ENCODE results near the gene WDR48. TPM values are rescaled to one million over a fixed set of nuclear protein-coding genes. Genes with fewer than 3 reads are reported as not detected.

WDR48 gene
- total RNA-seq, 3 donors from 2014 or later = 26.2 to 31.3 (median 29.8) TPM

DNA sequence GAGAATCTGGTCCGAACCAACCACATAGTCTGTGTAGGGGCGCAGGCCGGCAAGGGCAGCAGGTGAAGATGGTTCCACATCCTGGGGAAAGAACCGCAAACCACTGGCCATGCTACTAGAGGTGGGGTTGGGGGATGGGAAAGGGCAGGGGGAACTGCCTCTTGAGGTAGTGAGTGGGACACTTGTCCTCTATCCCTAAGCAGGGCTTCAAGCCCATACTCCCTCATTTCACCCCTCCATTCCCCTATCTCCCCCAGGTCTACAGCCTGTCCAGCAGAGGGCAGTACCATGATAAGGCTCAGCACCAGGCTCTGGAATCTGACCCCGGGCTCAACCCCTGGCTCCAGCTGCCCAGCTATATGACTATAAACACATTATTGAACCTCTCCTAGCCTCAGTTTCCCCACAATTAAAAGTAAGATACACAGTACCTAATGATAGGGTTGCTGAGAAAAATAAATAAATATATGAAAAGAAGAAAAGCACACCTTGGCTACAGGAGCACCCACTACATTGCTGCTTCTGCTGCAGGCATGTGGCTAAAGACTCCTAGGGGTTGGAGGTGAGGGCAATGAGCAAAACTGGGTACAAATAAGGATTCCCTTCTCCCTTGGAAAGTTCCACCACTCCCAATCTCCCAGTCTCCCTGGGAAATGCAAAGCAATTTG is 49.3 kb downstream of the WDR48 start:
- peaks cover 29% of the 10 kb centered on the region for H3K4me1 Mint-ChIP-seq (ENCODE audit: low read depth)
- H3K36me3 Mint-ChIP-seq (ENCODE audit: insufficient read depth) = peaks cover 5% of the 10 kb centered on the region

DNA sequence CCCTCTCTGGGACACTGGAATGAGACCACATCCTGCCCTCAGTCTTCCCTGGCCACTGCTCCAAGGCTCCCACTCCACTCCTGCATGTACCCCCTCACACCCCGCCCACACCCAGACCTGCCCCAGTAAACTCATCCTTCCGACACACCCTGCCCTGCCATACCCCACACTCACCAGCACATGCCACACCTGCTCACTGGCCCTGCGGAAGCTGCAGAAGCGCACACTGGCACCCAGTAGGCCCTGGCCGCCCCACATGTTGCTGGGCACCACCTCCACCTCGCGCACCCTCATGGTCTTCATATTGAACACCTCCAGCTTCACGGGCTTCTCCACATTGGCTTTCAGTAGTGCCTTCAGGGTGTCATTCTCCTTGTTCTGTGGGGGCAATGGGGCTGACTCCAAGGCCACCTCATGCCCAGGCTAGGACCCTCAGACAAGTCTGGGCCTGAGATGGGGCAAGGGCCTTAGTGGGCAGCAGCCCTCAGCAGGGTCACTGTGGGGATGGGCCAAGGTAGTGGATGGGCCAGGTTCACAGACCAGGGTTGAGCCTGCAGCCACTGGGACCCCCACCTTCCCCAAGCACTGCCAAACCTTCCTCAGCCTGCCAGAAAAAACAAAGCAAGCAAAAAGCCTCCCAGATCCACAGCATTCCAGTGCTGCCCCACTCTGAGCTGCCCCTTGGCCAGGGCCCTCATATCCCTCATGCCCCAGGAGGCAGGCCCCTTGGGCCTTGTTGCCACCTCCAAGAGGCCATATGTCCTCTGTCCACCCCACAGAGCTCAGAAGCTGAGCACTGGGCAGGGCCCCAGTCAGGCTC is 50.9 kb downstream of the WDR48 start:
- no peak for DNase-seq
- Mint-ChIP-seq H3K4me3 (no peak overlapping the region), H3K4me1 (ENCODE audit: low read depth) (peaks cover 38% of the 10 kb centered on the region), H3K9me3 (no peaks in the 10 kb centered on the region), H3K27me3 (ENCODE audit: low read depth) (no peaks in the 10 kb centered on the region), H3K36me3 (ENCODE audit: insufficient read depth) (no peaks in the 10 kb centered on the region)
- ATAC-seq = no peak

More for the DNA sequence above, 49.3 kb downstream of the WDR48 start:
- Mint-ChIP-seq H3K27me3 (ENCODE audit: low read depth) (no peaks in the 10 kb centered on the region), H3K4me3 (no peak overlapping the region), H3K9me3 (no peaks in the 10 kb centered on the region)
- ATAC-seq = peak; percentile 77
- peak; percentile 45 for DNase-seq

DNA sequence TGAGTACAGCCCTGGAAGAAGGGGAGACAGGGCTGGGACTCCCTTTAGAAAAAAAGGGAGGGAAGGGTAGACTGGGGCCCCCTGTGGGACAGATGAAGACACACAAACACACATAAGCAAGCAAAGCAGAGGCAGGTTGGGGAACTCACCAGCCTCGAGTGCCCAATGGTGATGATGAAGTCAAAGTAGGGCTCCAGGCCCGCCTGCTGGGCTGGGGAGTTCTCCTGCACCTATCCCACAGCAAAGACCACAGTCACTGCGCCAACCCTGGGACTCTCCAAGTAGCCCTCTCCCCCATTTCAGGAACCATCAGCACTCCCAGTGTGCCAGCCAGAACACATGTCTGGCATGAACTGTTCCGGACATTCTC is 51.5 kb downstream of the WDR48 start:
- no peaks in the 10 kb centered on the region for H3K36me3 Mint-ChIP-seq (ENCODE audit: insufficient read depth)
- H3K9me3 Mint-ChIP-seq = no peaks in the 10 kb centered on the region
- DNase-seq (no peak), ATAC-seq (no peak)
- peaks cover 44% of the 10 kb centered on the region for H3K4me1 Mint-ChIP-seq (ENCODE audit: low read depth)
- H3K4me3 Mint-ChIP-seq = no peak overlapping the region
- H3K27me3 Mint-ChIP-seq (ENCODE audit: low read depth) = no peaks in the 10 kb centered on the region

DNA sequence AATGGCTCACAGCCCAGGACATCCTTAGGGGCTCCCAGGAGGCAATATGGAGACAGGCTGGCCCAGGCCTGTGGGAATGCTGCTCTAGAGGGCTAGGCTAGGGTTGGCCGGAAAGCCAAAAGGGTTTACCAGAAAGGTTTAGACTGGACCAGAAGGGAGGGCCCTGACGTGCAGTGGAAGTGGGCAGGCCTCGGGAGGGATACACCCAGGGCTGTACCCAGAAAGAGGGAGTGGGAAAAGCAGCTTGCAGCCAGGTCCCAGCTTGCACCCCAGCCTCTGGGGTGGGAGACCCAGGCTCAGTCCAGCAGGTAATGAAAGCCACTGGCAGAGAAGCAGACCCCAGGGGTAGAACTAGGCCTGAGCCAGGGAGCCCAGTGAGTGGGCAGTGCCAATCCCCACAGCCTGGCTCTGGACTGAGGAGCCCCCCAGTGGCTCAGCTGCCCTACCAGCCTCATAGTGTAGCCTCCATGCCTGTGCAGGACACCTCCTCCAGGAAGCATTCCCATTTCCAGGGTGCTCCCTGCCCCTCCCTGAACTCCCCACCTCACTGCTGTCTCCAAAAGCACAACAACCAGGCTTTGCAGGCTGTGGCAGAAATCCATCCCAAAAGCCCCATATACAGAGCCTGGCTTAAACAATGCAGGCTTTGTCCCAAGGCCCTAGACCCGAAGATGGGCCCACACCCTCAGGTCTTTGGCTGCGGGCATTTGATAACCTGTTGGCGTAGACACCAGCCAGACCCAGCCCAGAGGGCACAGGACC is 52.2 kb downstream of the WDR48 start:
- H3K9me3 Mint-ChIP-seq = no peaks in the 10 kb centered on the region
- peaks cover 51% of the 10 kb centered on the region for H3K4me1 Mint-ChIP-seq (ENCODE audit: low read depth)
- ATAC-seq (no peak), DNase-seq (no peak)
- H3K36me3 Mint-ChIP-seq (ENCODE audit: insufficient read depth) = no peaks in the 10 kb centered on the region
- no peaks in the 10 kb centered on the region for H3K27me3 Mint-ChIP-seq (ENCODE audit: low read depth)
- H3K4me3 Mint-ChIP-seq = no peak overlapping the region

DNA sequence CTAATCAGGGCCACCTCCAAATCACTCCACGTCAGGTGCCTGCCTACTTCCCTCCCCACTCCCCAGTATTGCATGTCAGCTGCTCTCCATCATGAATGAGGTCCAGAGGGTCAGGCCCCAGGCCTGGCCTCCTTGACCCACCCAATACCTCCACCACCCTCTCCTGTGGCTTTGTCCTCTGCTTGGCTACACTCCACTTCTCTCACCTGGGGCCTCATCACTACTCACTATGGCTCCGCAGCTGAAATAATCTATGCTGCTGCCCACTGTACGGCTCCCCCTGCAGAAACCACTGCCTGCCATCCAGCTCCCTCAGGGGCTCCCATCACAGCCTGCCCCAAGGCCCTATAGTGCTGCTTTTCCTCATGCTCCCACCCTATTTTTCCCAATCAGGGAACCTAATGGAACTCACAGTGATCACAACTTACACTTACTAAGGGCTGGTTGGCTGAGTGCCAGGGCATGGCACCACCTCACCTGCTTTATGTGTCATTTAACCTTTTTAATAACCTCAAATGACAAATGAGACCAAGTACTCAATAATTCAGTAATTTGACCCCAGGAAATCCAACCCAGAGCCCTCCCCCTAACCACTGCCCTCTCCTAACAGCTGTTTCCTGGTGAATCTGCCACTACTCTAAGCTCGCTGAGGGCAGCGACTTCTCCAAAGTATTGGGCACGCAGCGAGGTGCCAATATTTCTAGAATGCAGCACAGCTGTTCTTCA is 53.3 kb downstream of the WDR48 start:
- peak; percentile 56 for DNase-seq
- Mint-ChIP-seq H3K9me3 (no peaks in the 10 kb centered on the region), H3K27me3 (ENCODE audit: low read depth) (no peaks in the 10 kb centered on the region), H3K36me3 (ENCODE audit: insufficient read depth) (peaks cover 2% of the 10 kb centered on the region), H3K4me3 (peak overlapping the region; percentile 88), H3K4me1 (ENCODE audit: low read depth) (peaks cover 55% of the 10 kb centered on the region)
- ATAC-seq = no peak

DNA sequence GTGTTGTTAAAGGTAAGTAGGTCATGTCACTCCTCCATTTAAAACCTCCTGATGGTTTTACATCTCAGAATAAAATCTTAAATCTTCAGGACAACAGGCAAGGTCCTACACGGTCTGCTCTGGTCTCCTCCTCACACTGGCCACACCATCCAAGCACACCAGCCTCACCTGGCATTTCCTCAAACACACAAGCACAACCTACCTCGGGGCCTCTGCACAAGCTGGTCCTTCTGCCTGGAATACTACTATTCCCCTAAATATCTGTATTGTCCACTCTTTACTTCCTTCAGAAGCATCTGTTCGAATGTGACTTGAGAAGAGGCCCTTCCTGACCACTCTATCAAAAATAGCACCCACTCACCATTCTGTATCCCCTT is 53.9 kb downstream of the WDR48 start:
- H3K4me3 Mint-ChIP-seq = peak overlapping the region; percentile 88
- H3K9me3 Mint-ChIP-seq = no peaks in the 10 kb centered on the region
- H3K4me1 Mint-ChIP-seq (ENCODE audit: low read depth) = peaks cover 55% of the 10 kb centered on the region

DNA sequence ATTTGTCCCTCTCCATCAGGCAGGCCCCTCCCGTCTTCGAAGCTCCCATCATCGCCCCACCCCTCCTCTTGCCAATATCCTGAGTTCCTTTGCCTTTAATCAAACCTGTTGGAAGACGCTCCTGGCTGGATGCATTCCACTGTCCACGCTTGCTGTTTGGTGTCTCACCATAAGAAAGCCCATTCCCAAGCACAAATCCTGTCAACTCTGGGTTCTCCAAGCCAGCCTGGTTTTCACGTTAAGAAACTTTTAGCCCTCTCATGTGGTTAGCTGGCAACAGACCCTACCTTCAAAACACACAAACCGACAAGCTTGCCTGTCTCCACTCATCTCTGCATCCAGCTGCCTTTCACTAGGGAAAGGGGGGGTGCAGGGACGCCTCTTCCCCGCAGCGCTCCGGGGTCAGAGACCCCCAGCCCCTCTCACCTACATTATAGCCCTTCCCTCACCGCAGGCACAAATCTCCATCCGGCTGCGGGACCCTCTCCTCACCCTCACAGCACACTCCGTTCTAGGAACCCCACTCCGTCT is 54.5 kb downstream of the WDR48 start:
- Mint-ChIP-seq H3K9me3 (no peaks in the 10 kb centered on the region), H3K27me3 (ENCODE audit: low read depth) (no peaks in the 10 kb centered on the region), H3K36me3 (ENCODE audit: insufficient read depth) (peaks cover 2% of the 10 kb centered on the region), H3K4me3 (peak overlapping the region; percentile 88), H3K4me1 (ENCODE audit: low read depth) (peaks cover 53% of the 10 kb centered on the region)
- DNase-seq (no peak), ATAC-seq (no peak)

More for the DNA sequence above, 53.9 kb downstream of the WDR48 start:
- no peaks in the 10 kb centered on the region for H3K27me3 Mint-ChIP-seq (ENCODE audit: low read depth)
- ATAC-seq (no peak), DNase-seq (no peak)
- peaks cover 2% of the 10 kb centered on the region for H3K36me3 Mint-ChIP-seq (ENCODE audit: insufficient read depth)

DNA sequence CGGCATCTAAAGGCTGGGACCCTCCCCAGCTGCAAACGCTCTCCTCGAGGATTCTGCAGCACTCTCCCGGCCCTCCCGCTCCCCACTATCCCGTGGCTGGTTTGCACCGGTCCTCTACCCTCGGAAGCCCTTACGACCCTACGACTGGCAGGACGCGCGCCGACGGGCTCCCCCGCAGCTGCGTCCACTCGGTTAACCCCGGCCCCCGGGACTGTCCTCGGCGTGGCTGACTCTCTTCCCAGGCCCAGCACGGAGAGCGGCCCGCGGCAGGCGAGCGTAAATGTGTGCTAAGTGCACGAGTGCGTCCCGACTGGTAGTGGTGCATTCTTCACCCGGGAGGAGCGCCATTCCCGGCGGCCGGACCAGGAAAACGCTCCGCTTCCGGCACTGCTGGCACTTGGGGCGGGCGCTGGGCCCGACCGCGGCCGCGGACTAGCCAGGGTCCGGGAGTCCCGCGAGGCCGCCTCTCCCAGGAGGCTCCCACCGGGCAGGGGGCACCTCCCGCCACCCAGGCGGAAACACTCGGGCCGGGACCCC is 55.1 kb downstream of the WDR48 start:
- no peaks in the 10 kb centered on the region for H3K9me3 Mint-ChIP-seq
- H3K4me1 Mint-ChIP-seq (ENCODE audit: low read depth) = peaks cover 49% of the 10 kb centered on the region
- no peak for DNase-seq
- peaks cover 2% of the 10 kb centered on the region for H3K36me3 Mint-ChIP-seq (ENCODE audit: insufficient read depth)
- no peaks in the 10 kb centered on the region for H3K27me3 Mint-ChIP-seq (ENCODE audit: low read depth)
- peak; percentile 27 to 38 for ATAC-seq
- peak overlapping the region; percentile 88 for H3K4me3 Mint-ChIP-seq

DNA sequence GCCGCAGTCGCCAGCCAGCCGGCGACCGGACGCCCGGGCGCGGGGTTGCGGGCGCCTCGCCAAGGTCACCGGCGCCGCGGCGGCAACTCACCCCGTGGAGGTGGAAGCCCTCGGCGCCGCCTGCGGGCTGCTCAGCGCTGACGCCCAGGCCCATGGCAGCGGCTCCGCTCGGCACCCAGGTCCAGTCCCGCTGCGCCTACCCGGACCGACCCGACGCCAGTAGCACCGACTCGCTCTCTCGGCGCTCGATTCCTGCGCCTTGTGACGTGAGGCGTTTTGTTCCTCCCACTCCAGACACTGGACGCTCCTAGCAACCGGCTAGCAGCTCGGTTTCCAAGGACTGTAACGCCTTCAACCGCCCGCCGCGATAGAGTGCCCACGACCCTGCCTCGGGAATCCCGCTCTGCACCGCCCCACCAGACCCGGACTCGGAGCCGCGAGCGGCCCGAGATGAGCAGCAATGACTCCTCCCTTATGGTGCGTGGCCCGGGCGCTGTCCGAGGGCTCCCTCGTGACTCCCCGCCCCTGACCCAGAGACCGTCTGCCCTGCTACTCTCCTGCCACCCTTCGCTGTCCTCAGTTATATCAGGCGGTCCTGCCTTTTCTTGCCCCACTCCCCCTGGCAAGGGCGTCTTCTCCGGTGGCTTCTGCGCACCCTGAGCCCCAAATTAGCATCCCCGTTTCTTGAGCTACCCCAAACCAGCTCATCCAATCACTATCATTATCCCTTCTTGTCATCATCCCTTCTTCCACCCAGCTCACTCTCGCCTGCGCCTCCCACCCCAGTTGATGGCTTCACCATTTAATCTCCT is 55.8 kb downstream of the WDR48 start, which contains the start of the genes GORASP1 and TTC21A:
GORASP1 (minus strand) TSS at position 240 of the 812 bp plus-strand sequence; CDS start at position 154, 86 bp downstream.
TTC21A (plus strand) TSS at position 293 of the 812 bp plus-strand sequence; CDS start at position 451, 158 bp downstream.
- Mint-ChIP-seq H3K27me3 (ENCODE audit: low read depth) (no peaks in the 10 kb centered on the region), H3K4me3 (peak within 1 kb of the TSS; percentile 92), H3K9me3 (no peaks in the 10 kb centered on the region), H3K4me1 (ENCODE audit: low read depth) (peaks cover 48% of the 10 kb centered on the region), H3K36me3 (ENCODE audit: insufficient read depth) (peaks cover 2% of the 10 kb centered on the region)
- DNase-seq = peak; percentile 59
- ATAC-seq = peak; percentile 69 to 73

DNA sequence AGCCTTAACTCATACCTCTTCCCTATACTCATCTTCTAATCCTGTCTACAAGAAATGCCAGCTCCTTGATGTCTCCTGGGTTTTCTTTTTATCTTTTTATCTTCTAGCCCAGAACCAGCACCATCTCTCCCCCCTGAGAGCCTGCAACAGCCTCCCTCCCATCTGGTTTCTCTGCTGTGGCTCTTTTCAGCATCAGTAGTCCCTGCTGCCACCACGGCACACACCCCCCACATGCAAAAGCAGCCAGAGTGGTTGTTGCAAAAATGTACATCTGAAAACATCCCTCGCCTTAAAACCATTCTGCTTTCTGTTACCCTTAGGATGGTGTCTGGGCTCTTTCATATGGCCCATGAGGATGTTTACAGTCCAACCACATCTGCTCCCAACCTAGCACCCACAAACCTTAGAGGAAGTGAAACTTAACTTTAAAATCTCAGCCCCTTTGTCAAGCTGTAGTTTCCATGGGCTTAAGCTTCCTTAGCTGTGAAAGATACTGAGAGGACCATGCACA is 56.4 kb downstream of the WDR48 start:
- DNase-seq = no peak
- Mint-ChIP-seq H3K4me3 (peak overlapping the region; percentile 92), H3K9me3 (no peaks in the 10 kb centered on the region), H3K27me3 (ENCODE audit: low read depth) (no peaks in the 10 kb centered on the region), H3K36me3 (ENCODE audit: insufficient read depth) (peaks cover 2% of the 10 kb centered on the region), H3K4me1 (ENCODE audit: low read depth) (peaks cover 44% of the 10 kb centered on the region)
- ATAC-seq = peak; percentile 2 to 13

DNA sequence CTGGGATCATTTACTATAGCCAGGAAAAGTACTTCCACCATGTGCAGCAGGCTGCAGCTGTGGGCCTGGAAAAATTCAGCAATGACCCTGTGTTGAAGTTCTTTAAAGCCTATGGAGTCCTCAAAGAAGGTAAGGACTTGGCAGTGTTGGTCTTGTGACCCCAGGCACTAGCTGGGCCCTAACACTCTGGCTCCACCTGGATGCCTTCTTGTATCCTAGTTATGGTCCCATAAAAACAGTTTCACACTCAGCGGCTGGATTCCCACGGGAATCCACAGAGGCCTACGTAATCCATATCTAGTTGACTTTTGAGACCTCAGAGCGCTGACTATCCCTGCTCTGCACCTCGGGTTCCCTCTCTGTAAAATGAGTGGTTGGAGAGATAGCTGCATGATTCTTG is 57.3 kb downstream of the WDR48 start:
- DNase-seq = no peak
- Mint-ChIP-seq H3K4me1 (ENCODE audit: low read depth) (peaks cover 41% of the 10 kb centered on the region), H3K27me3 (ENCODE audit: low read depth) (no peaks in the 10 kb centered on the region)

DNA sequence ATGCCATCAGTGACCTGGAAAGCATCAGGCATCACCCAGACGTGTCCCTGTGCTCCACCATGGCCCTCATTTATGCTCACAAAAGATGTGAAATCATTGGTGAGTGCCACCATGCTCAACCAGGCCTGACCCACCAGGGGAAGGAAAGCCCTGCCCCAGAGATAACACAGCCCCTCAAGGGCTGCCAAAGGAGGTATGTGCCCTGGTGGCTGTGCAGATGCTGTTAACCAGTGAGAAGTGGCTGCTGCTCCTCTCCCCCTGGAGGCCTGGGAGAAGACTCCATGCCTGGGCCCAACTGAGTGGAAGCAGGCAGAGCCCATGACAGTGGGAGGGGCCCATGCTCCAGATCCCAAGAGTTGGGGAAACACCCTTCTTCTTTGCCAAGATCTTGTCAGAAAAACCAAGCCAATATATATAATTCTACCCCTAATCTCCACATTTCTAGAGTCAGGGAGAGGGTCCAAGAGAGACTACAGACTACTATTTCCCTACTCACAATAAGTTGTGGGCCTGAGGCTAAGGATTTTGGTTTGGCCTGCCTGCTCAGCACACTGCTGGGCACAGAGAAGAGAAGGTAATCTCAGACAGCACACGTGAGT is 58.3 kb downstream of the WDR48 start:
- Mint-ChIP-seq H3K36me3 (ENCODE audit: insufficient read depth) (peaks cover 2% of the 10 kb centered on the region), H3K9me3 (no peaks in the 10 kb centered on the region), H3K4me3 (no peak overlapping the region), H3K4me1 (ENCODE audit: low read depth) (peaks cover 36% of the 10 kb centered on the region), H3K27me3 (ENCODE audit: low read depth) (no peaks in the 10 kb centered on the region)
- ATAC-seq = no peak
- DNase-seq = no peak

More for the DNA sequence above, 57.3 kb downstream of the WDR48 start:
- H3K9me3 Mint-ChIP-seq = no peaks in the 10 kb centered on the region
- peak overlapping the region; percentile 92 for H3K4me3 Mint-ChIP-seq
- no peak for ATAC-seq
- peaks cover 2% of the 10 kb centered on the region for H3K36me3 Mint-ChIP-seq (ENCODE audit: insufficient read depth)

All from activated T-cell treated with anti-CD3 and anti-CD28 coated beads, Interleukin-2, amount 50 U/mL, for 4 hours (primary cell).